Osteocyte (in vitro differentiated cells): ENCODE data around the gene PDE6B. TPM values are rescaled to one million over a fixed set of nuclear protein-coding genes. Genes with fewer than 3 reads are reported as not detected.
A peak's percentile ranks its signal among the peaks of the same experiment; 100 is the strongest.

Experiments
- DNase-seq: peaks from one replicate; pipeline ENCODE4 v3.0.0; 2021; ENCODE audit warnings: mixed read lengths; ENCODE audit not compliant: unreplicated experiment; ENCODE audit errors: extremely low spot score
- H3K27ac Mint-ChIP-seq: one replicate; pipeline ENCODE4 v1.8.0; 2021; ENCODE audit warnings: mild to moderate bottlenecking, mixed read lengths; ENCODE audit not compliant: unreplicated experiment
- H3K27me3 Mint-ChIP-seq: one replicate; pipeline ENCODE4 v1.8.0; 2021; ENCODE audit warnings: mixed read lengths; ENCODE audit not compliant: unreplicated experiment
- H3K36me3 Mint-ChIP-seq: one replicate; pipeline ENCODE4 v1.8.0; 2021; ENCODE audit warnings: mixed read lengths; ENCODE audit not compliant: unreplicated experiment
- H3K4me1 Mint-ChIP-seq: one replicate; pipeline ENCODE4 v1.8.0; 2021; ENCODE audit warnings: mixed read lengths; ENCODE audit not compliant: unreplicated experiment
- H3K4me3 Mint-ChIP-seq: one replicate; pipeline ENCODE4 v1.8.0; 2021; ENCODE audit warnings: mild to moderate bottlenecking, moderate library complexity, mixed read lengths; ENCODE audit not compliant: unreplicated experiment
- H3K9me3 Mint-ChIP-seq: one replicate; pipeline ENCODE4 v1.8.0; 2021; ENCODE audit warnings: mixed read lengths; ENCODE audit not compliant: unreplicated experiment
- CTCF ChIP-seq: fragments of 200-600 bp; sonication (generic); IDR thresholded peaks from 2 replicates; pipeline ENCODE4 v1.5.0; 2021; ENCODE audit warnings: antibody characterized with exemption, mild to moderate bottlenecking, moderate library complexity
- total RNA-seq: library from RNA; stranded (reverse); gene quantifications from 2 replicates; pipeline ENCODE4 v1.2.1, GENCODE V29; 2021

Gene PDE6B
- total RNA-seq, 1 donor from 2014 or later = 1.6 TPM

GRCh38 chr4:709348-709747 lies 84.0 kb downstream of the PDE6B start:
- H3K4me3 Mint-ChIP-seq = no peak overlapping the region

GRCh38 chr4:710116-710515 lies 84.7 kb downstream of the PDE6B start:
- peak overlapping the region; percentile 50 for H3K27ac Mint-ChIP-seq
- peaks cover 17% of the 10 kb centered on the region for H3K36me3 Mint-ChIP-seq
- H3K4me1 Mint-ChIP-seq = peaks cover 25% of the 10 kb centered on the region
- H3K4me3 Mint-ChIP-seq = no peak overlapping the region
- TF ChIP-seq CTCF = no peak
- DNase-seq = no peak
- H3K27me3 Mint-ChIP-seq = no peaks in the 10 kb centered on the region
- no peaks in the 10 kb centered on the region for H3K9me3 Mint-ChIP-seq

More at GRCh38 chr4:709348-709747, 84.0 kb downstream of the PDE6B start:
- Mint-ChIP-seq H3K36me3 (peaks cover 17% of the 10 kb centered on the region), H3K27me3 (no peaks in the 10 kb centered on the region), H3K27ac (no peak overlapping the region), H3K9me3 (no peaks in the 10 kb centered on the region), H3K4me1 (peaks cover 25% of the 10 kb centered on the region)
- TF ChIP-seq CTCF = no peak
- DNase-seq = no peak

GRCh38 chr4:710916-711315 lies 85.5 kb downstream of the PDE6B start:
- TF ChIP-seq CTCF = no peak
- H3K27ac Mint-ChIP-seq = no peak overlapping the region
- H3K4me3 Mint-ChIP-seq = no peak overlapping the region
- no peaks in the 10 kb centered on the region for H3K27me3 Mint-ChIP-seq
- peaks cover 17% of the 10 kb centered on the region for H3K36me3 Mint-ChIP-seq
- peaks cover 24% of the 10 kb centered on the region for H3K4me1 Mint-ChIP-seq
- DNase-seq = no peak
- H3K9me3 Mint-ChIP-seq = no peaks in the 10 kb centered on the region

- H3K4me3 Mint-ChIP-seq = no peak overlapping the region
- no peak overlapping the region for H3K27ac Mint-ChIP-seq
- H3K27me3 Mint-ChIP-seq = no peaks in the 10 kb centered on the region
- no peak for DNase-seq
- H3K4me1 Mint-ChIP-seq = peaks cover 22% of the 10 kb centered on the region
- no peaks in the 10 kb centered on the region for H3K9me3 Mint-ChIP-seq
- TF ChIP-seq CTCF = no peak
- H3K36me3 Mint-ChIP-seq = peaks cover 17% of the 10 kb centered on the region
Measured at GRCh38 chr4:712093-712492, 86.7 kb downstream of the PDE6B start.

GRCh38 chr4:712916-713632 lies 87.7 kb downstream of the PDE6B start:
- TF ChIP-seq CTCF = no peak
- H3K36me3 Mint-ChIP-seq = peaks cover 17% of the 10 kb centered on the region
- DNase-seq = no peak
- H3K27ac Mint-ChIP-seq = no peak overlapping the region
- H3K4me1 Mint-ChIP-seq = peaks cover 30% of the 10 kb centered on the region
- no peaks in the 10 kb centered on the region for H3K9me3 Mint-ChIP-seq
- H3K27me3 Mint-ChIP-seq = no peaks in the 10 kb centered on the region
- H3K4me3 Mint-ChIP-seq = no peak overlapping the region
